SKM-1 (cell line): Measurements from ENCODE around the gene CREB5.

Source experiments
- DNase-seq: peaks from one replicate; lab custom pipeline; 2025; ENCODE audit not compliant: unreplicated experiment; lab: John Stamatoyannopoulos, UW

The CREB5 gene

GRCh38 chr7:28672397-28672797 is 260.1 kb downstream of the CREB5 start:
- no peak for DNase-seq

- DNase-seq, result no peak
These were observed 262.1 kb downstream of the CREB5 start for GRCh38 chr7:28674359-28674782.

- DNase-seq, result no peak
These were observed 263.1 kb downstream of the CREB5 start for GRCh38 chr7:28675429-28675828.

- DNase-seq, result no peak
These were observed 265.4 kb downstream of the CREB5 start for GRCh38 chr7:28677668-28678067.

GRCh38 chr7:28678431-28678965 is 266.2 kb downstream of the CREB5 start:
- no peak for DNase-seq

GRCh38 chr7:28681693-28682310 is 269.5 kb downstream of the CREB5 start:
- no peak for DNase-seq

- no peak for DNase-seq
These were observed 270.5 kb downstream of the CREB5 start for GRCh38 chr7:28682801-28683200.

GRCh38 chr7:28684650-28685241 is 272.4 kb downstream of the CREB5 start:
- DNase-seq, result peak; percentile 86

GRCh38 chr7:28685242-28685643 is 272.9 kb downstream of the CREB5 start:
- no peak for DNase-seq

GRCh38 chr7:28685644-28686417 is 273.5 kb downstream of the CREB5 start:
- DNase-seq, result peak; percentile 92

- peak; percentile 67 for DNase-seq
These were observed 274.1 kb downstream of the CREB5 start for GRCh38 chr7:28686418-28686800.

- no peak for DNase-seq
These were observed 275.2 kb downstream of the CREB5 start for GRCh38 chr7:28687537-28687936.

- DNase-seq, result no peak
These were observed 275.9 kb downstream of the CREB5 start for GRCh38 chr7:28688174-28688573.

GRCh38 chr7:28688651-28689050 is 276.3 kb downstream of the CREB5 start:
- no peak for DNase-seq

- DNase-seq, result no peak
These were observed 283.3 kb downstream of the CREB5 start for GRCh38 chr7:28695300-28696295.

- DNase-seq, result no peak
These were observed 285.7 kb downstream of the CREB5 start for GRCh38 chr7:28697913-28698563.

GRCh38 chr7:28698840-28699239 is 286.5 kb downstream of the CREB5 start:
- no peak for DNase-seq

- DNase-seq, result no peak
These were observed 287.8 kb downstream of the CREB5 start for GRCh38 chr7:28700096-28700495.

- DNase-seq, result no peak
These were observed 288.5 kb downstream of the CREB5 start for GRCh38 chr7:28700790-28701203.

GRCh38 chr7:28701731-28702130 is 289.4 kb downstream of the CREB5 start:
- no peak for DNase-seq
